Activated CD4-positive, alpha-beta T cell treated with anti-CD3 and anti-CD28 coated beads for 1 hour (primary cell): Measurements from ENCODE around the gene TOB1.
A peak's percentile ranks its signal among the peaks of the same experiment; 100 is the strongest.

ENCODE experiments used
- DNase-seq: peaks from one replicate; pipeline ENCODE4 v3.0.0-alpha.2; 2020

The TOB1 gene

DNA sequence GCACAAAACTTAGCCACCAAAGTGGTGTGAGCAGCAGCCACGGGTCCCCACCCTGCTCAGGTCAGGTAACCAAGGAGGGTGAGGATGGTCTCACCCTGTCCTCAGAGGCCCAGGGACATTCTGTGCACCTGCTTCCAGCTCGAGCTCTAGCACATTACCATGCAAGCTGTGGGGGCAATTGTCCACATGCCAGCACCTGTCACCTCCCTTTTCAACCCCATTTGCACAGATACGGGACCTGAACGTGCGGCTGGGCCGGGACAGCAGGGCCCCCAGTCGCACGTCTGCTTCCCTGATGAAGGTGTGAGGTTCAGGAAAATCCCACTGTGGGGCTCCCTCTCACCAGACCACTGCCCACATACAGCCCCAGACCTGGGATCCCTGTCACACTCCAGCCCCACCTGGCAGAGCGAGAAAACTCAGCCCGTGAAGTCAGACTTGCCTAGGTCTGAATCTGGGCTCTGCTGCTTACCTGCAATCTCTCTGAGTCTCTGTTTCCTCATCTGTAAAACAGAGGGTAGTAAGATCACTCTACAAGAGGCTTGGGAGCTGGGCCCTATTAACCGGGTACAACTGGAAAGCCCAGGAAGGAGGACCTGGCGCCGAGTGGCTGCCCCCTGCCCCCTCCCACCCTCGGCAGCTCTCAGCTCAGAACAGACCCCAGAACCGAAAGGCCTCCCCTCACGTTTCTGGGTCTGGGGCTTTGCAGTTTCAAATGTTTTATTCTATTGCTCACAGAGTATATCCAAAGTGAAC is 22.8 kb downstream of the TOB1 start:
- DNase-seq = no peak

DNA sequence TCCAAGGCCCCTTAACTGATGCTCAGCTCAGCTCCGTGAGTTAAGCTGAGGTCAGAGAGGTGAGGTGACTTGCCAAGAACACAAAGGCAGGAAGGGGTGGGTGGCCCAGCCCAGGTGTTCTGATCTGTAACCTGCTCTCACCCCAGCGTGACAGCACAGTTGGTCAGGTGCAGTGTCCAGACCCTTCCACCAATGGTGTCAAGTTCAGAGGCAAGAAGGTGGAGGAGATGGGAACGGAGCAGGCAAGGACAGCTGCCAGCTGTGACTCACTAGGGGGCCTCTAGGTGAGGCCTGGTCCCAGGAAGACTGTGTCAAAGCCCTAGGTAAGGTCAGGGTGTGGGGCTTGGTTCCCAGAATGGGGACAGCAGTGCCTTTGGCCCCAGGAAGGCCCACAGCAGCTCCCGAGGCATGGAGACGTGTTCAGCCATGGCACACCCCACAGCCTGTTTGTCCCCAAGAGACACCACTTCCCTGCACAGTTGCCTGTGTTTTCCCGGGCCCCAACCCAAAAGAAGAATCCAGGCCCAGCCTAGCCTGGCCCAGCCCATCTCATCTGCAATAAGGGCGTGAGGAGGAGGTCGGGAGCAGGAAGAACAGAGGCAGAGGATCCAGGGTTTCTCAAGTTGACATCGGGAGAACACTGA is 23.5 kb downstream of the TOB1 start:
- no peak for DNase-seq

DNA sequence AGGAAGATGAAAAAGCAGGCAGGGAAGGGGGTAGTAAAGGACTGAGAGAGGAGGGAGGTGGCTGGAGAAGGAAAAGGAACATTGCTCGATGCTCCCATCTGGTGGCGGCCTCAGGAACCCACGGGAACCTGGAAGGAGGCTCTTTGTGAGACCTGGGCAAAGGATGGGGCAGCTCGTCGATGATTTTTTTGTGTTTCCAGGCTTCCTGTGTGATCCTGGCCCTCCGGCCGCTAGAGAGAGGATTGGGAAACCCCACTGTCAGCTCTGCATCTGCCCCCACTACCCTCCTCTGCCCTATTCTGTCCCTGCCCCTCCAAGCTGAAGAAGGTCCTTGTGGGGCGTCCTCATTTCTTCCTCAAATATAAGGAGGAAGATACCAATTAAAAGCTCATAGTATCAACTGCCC is 24.2 kb downstream of the TOB1 start:
- DNase-seq = peak; percentile 25

DNA sequence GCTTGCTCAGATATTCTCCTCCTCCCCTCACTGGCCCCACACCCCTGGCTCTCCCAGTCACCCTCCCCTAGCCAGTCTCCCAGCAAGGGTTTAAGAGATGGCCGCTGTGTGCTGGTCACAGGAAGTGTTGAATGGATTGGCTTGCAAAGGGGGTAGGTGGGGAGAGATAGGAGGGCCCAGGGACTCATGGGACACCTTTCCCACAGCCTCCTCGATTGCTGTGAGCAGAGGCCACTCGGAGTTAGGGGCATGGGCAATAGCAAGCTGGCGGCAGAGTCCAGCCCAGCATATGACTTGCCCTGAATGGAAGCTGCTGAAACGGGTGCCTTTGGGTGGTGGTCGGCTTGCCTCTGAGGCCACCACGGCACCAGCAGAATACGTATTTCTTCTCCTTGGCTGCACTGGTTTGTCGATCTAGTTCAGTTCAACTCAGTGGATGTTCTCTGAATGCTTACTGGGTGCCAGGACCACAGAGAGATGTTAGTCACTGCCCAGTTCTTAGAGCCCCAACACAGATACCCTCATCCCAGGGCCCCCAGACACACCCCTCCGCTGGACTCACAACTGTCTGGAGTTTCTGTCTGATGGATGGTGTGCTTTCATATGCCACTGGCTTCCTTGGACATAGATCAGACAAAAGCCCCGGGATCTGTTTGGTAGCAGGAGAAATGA is 24.7 kb downstream of the TOB1 start:
- no peak for DNase-seq

DNA sequence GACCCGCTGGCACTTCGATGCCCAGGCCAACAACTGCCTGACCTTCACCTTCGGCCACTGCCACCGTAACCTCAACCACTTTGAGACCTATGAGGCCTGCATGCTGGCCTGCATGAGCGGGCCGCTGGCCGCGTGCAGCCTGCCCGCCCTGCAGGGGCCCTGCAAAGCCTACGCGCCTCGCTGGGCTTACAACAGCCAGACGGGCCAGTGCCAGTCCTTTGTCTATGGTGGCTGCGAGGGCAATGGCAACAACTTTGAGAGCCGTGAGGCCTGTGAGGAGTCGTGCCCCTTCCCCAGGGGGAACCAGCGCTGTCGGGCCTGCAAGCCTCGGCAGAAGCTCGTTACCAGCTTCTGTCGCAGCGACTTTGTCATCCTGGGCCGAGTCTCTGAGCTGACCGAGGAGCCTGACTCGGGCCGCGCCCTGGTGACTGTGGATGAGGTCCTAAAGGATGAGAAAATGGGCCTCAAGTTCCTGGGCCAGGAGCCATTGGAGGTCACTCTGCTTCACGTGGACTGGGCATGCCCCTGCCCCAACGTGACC is 25.8 kb downstream of the TOB1 start:
- no peak for DNase-seq

DNA sequence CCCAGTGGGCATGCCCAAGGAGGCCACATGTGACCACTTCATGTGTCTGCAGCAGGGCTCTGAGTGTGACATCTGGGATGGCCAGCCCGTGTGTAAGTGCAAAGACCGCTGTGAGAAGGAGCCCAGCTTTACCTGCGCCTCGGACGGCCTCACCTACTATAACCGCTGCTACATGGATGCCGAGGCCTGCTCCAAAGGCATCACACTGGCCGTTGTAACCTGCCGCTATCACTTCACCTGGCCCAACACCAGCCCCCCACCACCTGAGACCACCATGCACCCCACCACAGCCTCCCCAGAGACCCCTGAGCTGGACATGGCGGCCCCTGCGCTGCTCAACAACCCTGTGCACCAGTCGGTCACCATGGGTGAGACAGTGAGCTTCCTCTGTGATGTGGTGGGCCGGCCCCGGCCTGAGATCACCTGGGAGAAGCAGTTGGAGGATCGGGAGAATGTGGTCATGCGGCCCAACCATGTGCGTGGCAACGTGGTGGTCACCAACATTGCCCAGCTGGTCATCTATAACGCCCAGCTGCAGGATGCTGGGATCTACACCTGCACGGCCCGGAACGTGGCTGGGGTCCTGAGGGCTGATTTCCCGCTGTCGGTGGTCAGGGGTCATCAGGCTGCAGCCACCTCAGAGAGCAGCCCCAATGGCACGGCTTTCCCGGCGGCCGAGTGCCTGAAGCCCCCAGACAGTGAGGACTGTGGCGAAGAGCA is 26.4 kb downstream of the TOB1 start:
- DNase-seq = no peak

DNA sequence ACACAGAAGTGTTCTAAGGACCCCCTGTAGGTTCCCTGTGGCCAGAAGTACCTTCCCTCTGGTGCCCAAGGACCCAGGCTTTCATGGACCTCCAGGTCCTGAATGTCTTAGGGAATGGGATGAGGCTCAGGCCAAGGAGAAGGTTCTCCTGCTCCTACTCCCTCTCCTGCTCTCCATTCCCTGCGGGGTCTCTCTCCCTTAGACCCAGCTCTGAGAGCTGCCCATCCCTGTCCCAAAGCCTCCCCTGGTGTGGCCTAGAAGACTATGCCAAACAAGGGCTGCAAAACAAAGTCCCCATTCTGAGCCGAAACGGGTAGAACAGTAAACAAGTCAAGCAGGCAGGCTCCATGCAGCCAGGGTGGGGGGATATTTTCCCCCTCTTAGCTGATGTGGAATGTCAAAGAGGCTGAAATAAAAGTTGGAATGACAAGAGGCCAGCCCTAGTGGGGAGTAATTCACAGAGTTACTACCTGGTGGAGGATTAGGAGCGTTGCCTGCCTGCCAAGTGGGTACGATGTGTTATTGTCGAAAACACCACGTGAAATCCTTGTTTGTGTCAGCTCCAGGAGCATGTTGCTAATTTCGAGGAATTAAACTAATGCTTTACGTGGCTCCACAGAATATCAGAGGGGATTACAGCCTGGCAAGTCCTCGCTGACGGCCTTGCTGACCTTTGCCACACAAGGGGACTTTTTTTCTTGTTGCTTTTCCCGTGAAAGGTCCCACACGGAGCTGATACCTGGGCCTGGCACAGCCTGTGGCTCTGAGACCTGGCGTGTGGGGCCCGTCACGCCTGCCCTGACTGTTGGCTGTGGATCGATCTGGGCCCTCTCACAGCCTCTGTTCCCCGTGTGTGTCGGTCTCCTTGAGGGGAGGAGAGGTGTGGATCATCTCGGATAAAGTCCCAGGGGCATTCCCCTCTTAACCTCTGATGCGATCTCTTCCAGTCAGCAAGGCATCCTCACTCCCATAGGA is 27.9 kb downstream of the TOB1 start:
- no peak for DNase-seq

DNA sequence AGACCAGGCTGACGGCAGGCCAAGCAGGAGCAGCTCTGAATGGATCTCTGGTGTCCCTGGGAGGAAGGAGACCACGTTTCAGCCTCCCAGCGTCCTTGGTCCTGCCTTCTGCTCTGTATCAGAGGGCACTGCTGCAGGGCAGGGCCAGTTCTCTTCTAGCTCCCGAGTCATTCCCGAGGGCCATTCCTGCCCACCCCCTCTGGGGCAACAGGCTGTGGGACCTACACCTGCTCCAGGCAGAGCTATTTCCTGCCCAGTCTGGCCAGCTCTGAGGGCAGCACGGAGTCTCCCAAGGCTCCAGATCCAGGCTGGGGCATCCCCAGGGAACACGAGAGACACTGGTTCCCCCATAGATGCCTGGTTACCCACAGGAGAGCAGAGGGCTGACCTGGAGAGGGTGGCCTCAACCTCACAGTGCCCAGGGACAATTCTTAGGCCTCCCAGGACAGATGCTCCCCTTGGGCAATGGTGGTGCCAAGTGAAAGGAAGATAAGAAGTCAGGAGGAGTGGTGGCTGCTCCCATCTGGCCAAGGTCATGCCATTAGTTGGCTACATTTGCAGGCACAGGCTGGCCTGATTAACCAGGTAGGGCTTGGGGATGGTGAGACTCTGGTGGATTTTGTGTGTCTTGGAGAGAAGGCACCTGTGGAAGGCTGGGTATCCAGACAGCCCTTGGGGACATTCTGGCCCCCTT is 28.7 kb downstream of the TOB1 start:
- no peak for DNase-seq

DNA sequence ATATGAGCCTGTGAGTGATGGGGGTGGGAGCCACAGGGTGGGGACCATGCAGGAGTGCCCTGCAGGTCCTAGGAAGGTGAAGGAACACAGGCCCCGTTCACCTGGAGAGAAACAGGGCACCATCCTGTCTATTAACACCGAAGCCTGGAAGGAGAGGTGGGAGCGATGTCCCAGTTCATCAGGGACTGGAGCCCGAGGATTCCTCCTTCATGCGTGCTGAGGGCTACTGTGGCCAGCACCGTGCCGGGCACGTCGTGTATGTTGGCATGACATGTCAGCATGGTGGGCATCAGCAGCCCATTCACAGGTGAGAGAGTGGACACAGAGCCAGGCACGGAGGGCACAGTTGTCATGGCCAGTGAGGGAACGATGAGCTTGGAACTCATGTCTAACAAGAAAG is 29.3 kb downstream of the TOB1 start:
- no peak for DNase-seq

DNA sequence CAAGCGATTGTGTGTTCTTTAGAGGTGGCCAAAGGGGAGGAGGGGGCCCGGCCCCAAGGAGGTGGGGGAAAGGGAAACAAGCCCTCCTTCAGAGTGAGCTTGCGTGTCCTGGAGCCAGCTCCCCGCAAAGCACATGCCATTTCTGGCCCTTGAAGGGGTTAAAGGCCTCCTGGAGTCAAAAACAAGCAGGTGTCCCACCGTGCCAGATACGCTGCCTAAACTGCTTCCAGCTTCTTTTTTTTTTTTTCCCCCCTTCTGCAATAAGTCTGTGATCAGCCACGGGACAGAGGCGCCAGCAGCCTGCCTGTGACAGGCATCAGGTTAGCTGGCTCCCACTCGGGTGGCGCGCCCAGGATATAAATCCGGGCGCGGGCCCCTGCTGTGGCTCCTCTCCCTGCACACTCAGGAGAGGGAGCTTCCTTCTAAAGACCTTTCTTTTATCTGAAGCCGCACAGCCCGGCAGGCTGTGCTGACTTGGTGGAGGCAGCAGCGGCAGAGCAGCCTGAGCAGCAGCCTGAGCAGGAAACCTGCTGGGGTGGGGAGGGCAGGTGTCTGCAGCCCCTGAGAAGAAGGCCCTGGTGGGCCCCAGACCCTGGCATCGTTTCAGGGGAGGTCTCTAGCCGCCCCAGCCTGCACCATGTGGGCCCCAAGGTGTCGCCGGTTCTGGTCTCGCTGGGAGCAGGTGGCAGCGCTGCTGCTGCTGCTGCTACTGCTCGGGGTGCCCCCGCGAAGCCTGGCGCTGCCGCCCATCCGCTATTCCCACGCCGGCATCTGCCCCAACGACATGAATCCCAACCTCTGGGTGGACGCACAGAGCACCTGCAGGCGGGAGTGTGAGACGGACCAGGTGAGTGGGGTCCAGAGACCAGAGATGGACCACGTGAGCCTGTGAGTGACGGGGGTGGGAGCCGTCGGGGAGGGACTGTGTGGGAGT is 30.6 kb downstream of the TOB1 start, which contains the start of gene WFIKKN2:
Gene WFIKKN2 (plus strand): TSS at position 286 of the 934 bp plus-strand sequence. CDS start 352 bp downstream, at position 638.
- DNase-seq = no peak

DNA sequence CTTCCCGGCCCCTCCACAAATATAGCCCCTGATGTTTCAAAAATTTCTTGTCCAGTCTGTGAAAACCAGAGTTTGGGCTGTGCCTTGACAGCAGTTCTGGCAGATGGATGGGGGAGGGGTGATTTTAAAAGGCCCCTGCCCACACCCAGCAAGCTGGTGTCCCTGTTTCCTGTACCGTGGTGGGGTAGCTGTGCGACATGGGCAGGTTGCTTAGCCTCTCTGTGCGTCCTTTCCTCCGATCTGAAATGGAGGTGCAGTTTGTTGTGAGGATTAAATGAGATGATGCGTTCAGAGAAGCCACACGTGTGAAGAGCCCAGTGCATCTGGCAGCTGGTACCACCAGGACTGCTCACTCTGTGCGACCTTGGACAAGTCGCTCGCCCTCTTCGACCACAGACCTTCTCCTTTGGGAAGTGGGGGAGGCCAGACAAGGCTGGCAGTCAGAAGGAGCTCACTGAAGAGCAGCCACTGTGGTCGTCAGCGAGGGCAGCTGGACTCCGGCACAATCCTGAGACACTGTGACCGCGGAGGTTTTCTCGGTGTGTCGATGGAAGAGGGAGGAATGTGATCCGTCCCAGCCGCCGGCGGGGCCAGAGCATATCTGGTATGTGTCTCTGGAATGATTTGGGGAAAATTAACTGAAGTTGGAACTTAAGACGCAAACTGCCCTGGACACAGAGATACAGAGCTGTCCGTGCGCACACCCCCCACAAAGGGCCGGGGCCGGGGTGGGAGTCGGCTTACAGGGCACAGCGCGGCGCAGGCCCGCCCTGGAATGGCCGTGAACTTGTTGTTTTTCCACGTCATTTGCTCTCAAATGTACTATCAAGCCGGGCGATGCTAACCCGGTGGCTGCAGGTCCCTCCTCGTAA is 31.5 kb downstream of the TOB1 start:
- DNase-seq = no peak

DNA sequence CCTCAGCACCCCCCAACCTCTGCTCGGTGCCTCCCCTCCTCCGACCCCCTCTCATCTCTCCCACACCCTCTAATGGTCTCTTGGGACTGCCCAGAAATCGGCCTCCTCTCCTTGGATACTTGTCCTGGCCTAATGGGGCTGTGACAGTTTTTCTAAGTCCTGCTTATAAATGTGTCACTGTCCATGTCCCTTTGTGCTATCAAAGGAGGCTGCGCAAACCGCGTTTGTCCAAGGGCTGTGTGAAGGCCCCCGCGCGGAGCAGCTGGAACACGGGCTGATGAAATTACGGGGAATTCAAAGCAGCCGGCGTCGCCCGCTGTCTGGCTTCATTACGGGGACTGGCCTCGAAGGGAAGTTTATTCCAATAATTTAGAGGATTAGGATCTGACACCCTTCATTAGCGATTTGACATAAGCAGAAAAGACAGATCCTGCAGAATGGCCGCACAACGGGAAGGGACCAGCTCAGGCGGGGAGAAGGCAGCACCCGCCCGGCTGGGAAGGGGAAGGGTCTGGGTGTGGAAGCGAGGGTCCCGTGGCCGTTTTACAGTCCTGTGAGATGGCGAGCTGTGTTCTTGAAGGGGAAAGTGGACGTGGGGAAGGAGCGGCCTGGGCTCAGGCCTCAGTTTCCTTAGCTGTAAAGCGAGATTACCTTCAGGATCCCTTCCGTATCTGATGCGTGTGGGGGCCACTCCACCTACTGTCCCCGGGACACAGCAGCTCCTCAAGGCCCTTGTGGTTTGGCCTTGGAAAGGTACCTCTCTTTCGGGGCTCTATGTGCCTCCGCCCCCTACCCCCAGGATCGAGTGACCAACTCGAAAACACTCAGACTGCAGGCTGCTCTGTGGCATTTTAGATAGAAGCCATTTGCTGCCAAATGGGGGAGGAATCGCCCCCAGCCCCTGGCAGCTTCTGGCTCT is 32.4 kb downstream of the TOB1 start:
- no peak for DNase-seq

DNA sequence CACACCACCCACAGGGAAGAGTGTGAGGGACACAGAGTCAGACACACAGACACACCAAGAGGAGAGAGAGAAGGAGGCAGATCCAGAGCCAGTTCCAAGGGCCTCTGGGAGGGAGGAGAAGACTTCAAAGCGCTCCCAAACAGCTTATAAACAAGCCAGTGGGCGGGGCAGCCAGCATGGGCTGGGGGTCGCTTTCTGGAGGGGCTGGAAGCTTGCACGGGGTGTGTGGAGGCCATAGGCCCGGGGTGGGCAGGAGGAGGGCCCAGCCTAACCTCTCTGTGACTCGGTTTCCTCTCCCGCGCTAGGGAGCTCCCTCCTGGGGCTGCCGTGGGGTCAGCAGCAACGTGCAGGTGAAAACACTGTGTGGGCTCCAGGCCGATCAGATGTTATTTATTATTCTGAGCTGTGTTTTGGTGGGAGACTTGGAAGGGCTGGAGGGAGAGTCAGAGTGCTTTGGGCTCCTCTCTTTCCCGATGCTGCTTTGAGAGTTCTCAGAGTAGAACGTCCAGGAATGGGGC is 33.2 kb downstream of the TOB1 start:
- DNase-seq = no peak

DNA sequence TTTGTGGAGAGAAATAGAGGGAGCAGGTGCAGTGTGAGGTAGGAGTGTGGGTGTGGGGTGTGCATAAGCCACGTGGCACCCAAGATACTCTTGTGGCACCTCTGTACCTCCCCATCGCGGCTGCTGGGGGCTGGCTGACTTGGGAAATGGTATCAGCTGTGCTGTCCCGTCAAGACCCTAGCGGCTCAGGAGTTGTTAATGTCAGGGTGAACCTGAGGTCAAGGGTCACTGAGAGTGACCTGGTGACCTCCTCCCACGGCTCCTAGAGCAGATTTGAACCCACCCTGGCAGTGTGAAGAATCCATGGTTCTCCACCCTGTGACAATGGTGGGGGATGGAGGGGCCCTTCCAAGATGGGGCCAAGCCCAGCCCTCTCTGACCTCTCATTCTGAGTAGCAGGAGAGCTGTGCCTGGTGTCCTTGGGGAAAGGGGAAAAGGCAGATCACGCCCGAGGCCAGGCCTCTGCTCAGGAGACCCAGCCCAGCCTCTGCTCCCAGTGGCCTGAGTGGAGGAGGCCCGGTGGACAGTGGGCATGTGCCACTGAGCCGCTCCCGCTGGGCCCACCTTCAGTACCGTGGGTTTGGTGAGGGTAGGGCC is 33.8 kb downstream of the TOB1 start:
- no peak for DNase-seq

DNA sequence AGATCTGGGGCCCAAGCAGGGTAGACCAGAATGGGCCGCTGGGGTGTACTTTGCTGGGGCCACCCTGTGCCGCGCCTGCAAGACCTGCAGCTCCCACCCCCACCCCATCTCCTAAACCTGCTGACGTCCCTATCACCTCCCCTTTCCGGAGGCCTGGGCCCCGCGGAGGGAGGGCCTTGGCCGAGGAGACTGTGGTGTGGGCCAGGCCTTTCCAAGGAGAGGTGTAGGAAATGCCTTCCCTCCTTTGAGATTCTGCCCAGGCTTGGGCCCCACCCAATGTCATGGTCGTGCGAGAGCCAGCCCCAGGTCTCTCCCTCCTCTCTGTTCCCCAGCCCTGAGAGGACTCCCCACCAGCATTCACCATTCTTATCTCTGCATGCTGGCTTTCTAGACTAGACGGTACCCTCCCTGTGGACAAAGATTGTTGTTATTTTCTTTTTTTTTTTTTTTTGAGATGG is 34.7 kb downstream of the TOB1 start:
- DNase-seq = no peak

DNA sequence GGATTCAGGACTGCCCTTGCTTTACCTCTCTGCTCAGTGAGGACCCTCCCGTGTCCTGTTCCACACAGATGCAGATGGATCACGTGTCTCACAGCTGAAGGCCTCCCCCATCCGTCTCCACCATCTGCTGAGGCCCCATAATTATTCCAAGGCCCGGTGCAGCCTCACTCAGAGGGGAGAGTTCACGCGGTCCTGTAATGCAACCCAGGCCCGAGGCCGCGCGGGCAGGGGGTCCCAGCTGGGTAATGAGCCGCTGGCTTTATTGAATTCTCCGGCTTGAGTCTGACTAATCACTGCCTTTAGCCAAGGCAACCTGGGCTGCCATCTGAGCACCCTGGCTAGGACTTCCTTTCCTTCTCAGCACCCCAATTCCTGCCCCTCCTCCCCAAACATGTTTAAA is 35.2 kb downstream of the TOB1 start:
- no peak for DNase-seq

DNA sequence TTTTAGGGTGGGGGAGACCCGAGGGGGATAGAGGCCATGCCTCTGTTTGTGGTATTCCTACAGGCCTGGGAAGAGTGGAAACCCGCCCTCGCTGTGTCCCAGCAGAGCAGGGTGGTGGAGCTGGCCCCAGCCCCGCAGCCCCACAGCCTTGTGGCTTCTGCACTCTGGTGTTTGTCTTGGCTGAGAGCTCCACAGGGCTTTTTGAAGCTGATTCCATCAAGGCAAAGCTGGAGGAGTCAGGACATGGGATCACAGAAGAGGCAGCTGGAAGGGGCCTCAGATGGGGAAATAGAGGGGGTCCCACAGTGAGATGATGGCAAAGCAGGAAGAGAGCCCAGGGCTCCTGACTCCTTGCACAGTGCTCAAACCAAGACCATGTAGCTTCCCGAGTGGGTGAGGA is 35.8 kb downstream of the TOB1 start:
- no peak for DNase-seq
